Neutrophil (primary cell): Measurements from ENCODE around the gene ANKLE2.

ENCODE experiments used
- H3K27ac ChIP-seq: fragments of 200-600 bp; sonication (generic); 2 replicates; pipeline ENCODE4 v1.5.1; 2016; ENCODE audit warnings: mild to moderate bottlenecking, moderate library complexity
- H3K27me3 ChIP-seq: fragments of 200-600 bp; sonication (generic); 2 replicates; pipeline ENCODE4 v1.6.0; 2016; ENCODE audit warnings: mild to moderate bottlenecking
- H3K36me3 ChIP-seq: fragments of 200-600 bp; sonication (generic); 2 replicates; pipeline ENCODE4 v1.5.1; 2017
- H3K4me1 ChIP-seq, 2 experiments: fragments of 200-600 bp in 1 of 2; sonication (generic) in 1 of 2; 1 replicate in 1 of 2; 2 replicates in 1 of 2; pipeline versions ENCODE4 v1.5.1 to v1.6.1; 2013 to 2016; ENCODE audit warnings: low read depth in 1 of 2, low read length in 1 of 2, mild to moderate bottlenecking in 1 of 2, moderate library complexity in 1 of 2; ENCODE audit not compliant: control insufficient read depth in 1 of 2, insufficient read depth in 1 of 2
- H3K4me3 ChIP-seq, 2 experiments: fragments of 200-600 bp in 1 of 2; sonication (generic) in 1 of 2; 1 replicate in 1 of 2; 2 replicates in 1 of 2; pipeline ENCODE4 v1.5.1; 2013 to 2016; ENCODE audit warnings: low read depth in 1 of 2, low read length in 1 of 2, mild to moderate bottlenecking in 1 of 2, moderate library complexity in 1 of 2
- H3K9me3 ChIP-seq: fragments of 200-600 bp; sonication (generic); 2 replicates; pipeline ENCODE4 v1.5.1; 2016
- CTCF ChIP-seq: fragments of 200-600 bp; sonication (generic); IDR thresholded peaks from 2 replicates; pipeline ENCODE4 v1.5.1; 2016; ENCODE audit warnings: antibody characterized with exemption

The ANKLE2 gene

GRCh38 chr12:132803888-132804287, 42.3 kb upstream of the ANKLE2 start:
- Histone ChIP-seq H3K27me3 (no peaks in the 10 kb centered on the region), H3K27ac (no peak overlapping the region), H3K4me3 (no peak overlapping the region), H3K9me3 (no peaks in the 10 kb centered on the region), H3K36me3 (peaks cover 93% of the 10 kb centered on the region), H3K4me1 (no peaks in the 10 kb centered on the region)
- TF ChIP-seq CTCF, result no peak

GRCh38 chr12:132803125-132803524, 41.5 kb upstream of the ANKLE2 start:
- H3K4me1 ChIP-seq, result no peaks in the 10 kb centered on the region
- TF ChIP-seq CTCF, result no peak
- peaks cover 94% of the 10 kb centered on the region for H3K36me3 ChIP-seq

GRCh38 chr12:132801741-132802140, 40.1 kb upstream of the ANKLE2 start:
- Histone ChIP-seq H3K4me1 (no peaks in the 10 kb centered on the region), H3K36me3 (peaks cover 94% of the 10 kb centered on the region), H3K27ac (no peak overlapping the region), H3K4me3 (no peak overlapping the region), H3K27me3 (no peaks in the 10 kb centered on the region), H3K9me3 (no peaks in the 10 kb centered on the region)
- TF ChIP-seq CTCF, result no peak

More at GRCh38 chr12:132803125-132803524, 41.5 kb upstream of the ANKLE2 start:
- Histone ChIP-seq H3K27me3 (no peaks in the 10 kb centered on the region), H3K27ac (no peak overlapping the region), H3K9me3 (no peaks in the 10 kb centered on the region), H3K4me3 (no peak overlapping the region)

GRCh38 chr12:132798836-132799235, 37.2 kb upstream of the ANKLE2 start:
- Histone ChIP-seq H3K4me3 (no peak overlapping the region), H3K36me3 (peaks cover 98% of the 10 kb centered on the region)

GRCh38 chr12:132797820-132798570, 36.4 kb upstream of the ANKLE2 start:
- H3K4me1 ChIP-seq, result no peaks in the 10 kb centered on the region
- no peak overlapping the region for H3K4me3 ChIP-seq
- TF ChIP-seq CTCF, result no peak
- H3K27me3 ChIP-seq, result no peaks in the 10 kb centered on the region
- no peak overlapping the region for H3K27ac ChIP-seq
- H3K9me3 ChIP-seq, result no peaks in the 10 kb centered on the region
- H3K36me3 ChIP-seq, result peaks cover 93% of the 10 kb centered on the region

More at GRCh38 chr12:132798836-132799235, 37.2 kb upstream of the ANKLE2 start:
- H3K4me1 ChIP-seq, result no peaks in the 10 kb centered on the region
- no peaks in the 10 kb centered on the region for H3K9me3 ChIP-seq
- no peak overlapping the region for H3K27ac ChIP-seq
- no peak for TF ChIP-seq CTCF
- no peaks in the 10 kb centered on the region for H3K27me3 ChIP-seq
